H1 (cell line): Measurements from ENCODE around the gene SAMD14.

Source experiments
- EGR1 ChIP-seq: IDR thresholded peaks from 2 replicates; pipeline ENCODE4 v1.6.1; 2011; ENCODE audit warnings: low read depth, low read length, borderline replicate concordance
- EP300 ChIP-seq, 2 experiments: IDR thresholded peaks; 1 replicate in 1 of 2; 2 replicates in 1 of 2; pipeline ENCODE4 v1.6.1; 2011 to 2012; ENCODE audit warnings: low read depth in 2 of 2, low read length in 2 of 2, mild to moderate bottlenecking in 2 of 2, borderline replicate concordance in 1 of 2, inconsistent platforms in 1 of 2, moderate library complexity in 1 of 2
- EZH2 ChIP-seq: fragments of 200-600 bp; sonication (generic); IDR thresholded peaks from 2 replicates; pipeline ENCODE4 v1.7.1; 2012; ENCODE audit warnings: low read depth, mild to moderate bottlenecking, moderate library complexity, low read length, inconsistent platforms; ENCODE audit not compliant: severe bottlenecking
- NRF1 ChIP-seq: IDR thresholded peaks from 2 replicates; pipeline ENCODE4 v1.6.1; 2011; ENCODE audit warnings: mild to moderate bottlenecking, low read depth, low read length, improper control_type of control experiment
- POLR2AphosphoS5 ChIP-seq: IDR thresholded peaks from 2 replicates; pipeline ENCODE4 v1.6.1; 2011; ENCODE audit warnings: low read depth, low read length
- TAF7 ChIP-seq: optimal IDR thresholded peaks from 2 replicates; pipeline ENCODE3; 2011; ENCODE audit warnings: low read depth, mild to moderate bottlenecking, inconsistent platforms, low read length, moderate library complexity, borderline replicate concordance
- ZNF274 ChIP-seq: IDR thresholded peaks from 2 replicates; pipeline ENCODE4 v1.7.0; 2012; ENCODE audit warnings: low read length, borderline replicate concordance; ENCODE audit errors: extremely low read depth
- TF ChIP-seq, protein P1 (sequence below), 3 experiments: IDR thresholded peaks; 1 replicate in 2 of 3; 2 replicates in 1 of 3; pipeline versions ENCODE4 v1.5.1 to v1.6.1; 2011; ENCODE audit warnings: low read length in 3 of 3, mild to moderate bottlenecking in 3 of 3, inconsistent platforms in 2 of 3, low read depth in 1 of 3, moderate library complexity in 1 of 3; ENCODE audit not compliant: insufficient read depth in 1 of 3; ENCODE audit errors: control extremely low read depth in 1 of 3

- TF ChIP-seq POLR2AphosphoS5 (no peak), ZNF274 (no peak), EGR1 (no peak), EP300 (IDR thresholded peaks at IDR 0.05; ENCODE audit: borderline replicate concordance in 1 of 2, low read depth in 2 of 2, low read length in 2 of 2) (no peak), EZH2 (no peak), NRF1 (no peak), TAF7 (no peak)
- TF ChIP-seq, protein P1, sequence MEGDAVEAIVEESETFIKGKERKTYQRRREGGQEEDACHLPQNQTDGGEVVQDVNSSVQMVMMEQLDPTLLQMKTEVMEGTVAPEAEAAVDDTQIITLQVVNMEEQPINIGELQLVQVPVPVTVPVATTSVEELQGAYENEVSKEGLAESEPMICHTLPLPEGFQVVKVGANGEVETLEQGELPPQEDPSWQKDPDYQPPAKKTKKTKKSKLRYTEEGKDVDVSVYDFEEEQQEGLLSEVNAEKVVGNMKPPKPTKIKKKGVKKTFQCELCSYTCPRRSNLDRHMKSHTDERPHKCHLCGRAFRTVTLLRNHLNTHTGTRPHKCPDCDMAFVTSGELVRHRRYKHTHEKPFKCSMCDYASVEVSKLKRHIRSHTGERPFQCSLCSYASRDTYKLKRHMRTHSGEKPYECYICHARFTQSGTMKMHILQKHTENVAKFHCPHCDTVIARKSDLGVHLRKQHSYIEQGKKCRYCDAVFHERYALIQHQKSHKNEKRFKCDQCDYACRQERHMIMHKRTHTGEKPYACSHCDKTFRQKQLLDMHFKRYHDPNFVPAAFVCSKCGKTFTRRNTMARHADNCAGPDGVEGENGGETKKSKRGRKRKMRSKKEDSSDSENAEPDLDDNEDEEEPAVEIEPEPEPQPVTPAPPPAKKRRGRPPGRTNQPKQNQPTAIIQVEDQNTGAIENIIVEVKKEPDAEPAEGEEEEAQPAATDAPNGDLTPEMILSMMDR (IDR thresholded peaks at IDR 0.05; ENCODE audit: control extremely low read depth in 1 of 3, insufficient read depth in 1 of 3, low read depth in 1 of 3, low read length in 3 of 3) = no peak
Measured at GRCh38 chr17:50167371-50167770, 37.4 kb upstream of the SAMD14 start.
